GM12878 (cell line): Measurements from ENCODE around the gene ORM2. TPM values are rescaled to one million over a fixed set of nuclear protein-coding genes. Genes with fewer than 3 reads are reported as not detected.

Experiments
- ATAC-seq: fragments of 200-7000 bp; cut with Tn5 transposase; 3 replicates; pipeline ENCODE4 v1.9.1; 2020; ENCODE audit warnings: mild to moderate bottlenecking, moderate library complexity
- BruUV-seq: library from RNA; stranded (reverse); fragments of 400-500 nt; replicated peaks from 2 replicates; lab custom pipeline; 2021; lab: Mats Ljungman, UMichigan
- CTCF ChIA-PET: fragments of 300-600 bp; sonication (Branson Sonifier 250); formaldehyde crosslinking; extraction: SDS; loops from one replicate; lab custom pipeline; 2021; ENCODE audit warnings: inconsistent platforms; lab: Yijun Ruan, JAX
- POLR2A ChIA-PET: fragments of 350-600 bp; formaldehyde crosslinking; extraction: SDS; loops from one replicate; lab custom pipeline; 2021; ENCODE audit warnings: inconsistent platforms; lab: Charles Lee
- RAD21 ChIA-PET: fragments of 300-600 bp; sonication (Branson Sonifier 250); formaldehyde crosslinking; loops from one replicate; lab custom pipeline; 2023; ENCODE audit warnings: antibody characterized with exemption; ENCODE audit not compliant: unreplicated experiment; lab: Charles Lee
- SMC1A ChIA-PET: fragments of 300-600 bp; sonication (Branson Sonifier 250); formaldehyde crosslinking; loops from one replicate; lab custom pipeline; 2023; ENCODE audit not compliant: unreplicated experiment, uncharacterized antibody; lab: Charles Lee
- DNase-seq: peaks from one replicate; pipeline ENCODE4 v3.0.0-alpha.2; 2011; ENCODE audit warnings: low read depth, low spot score
- FAIRE-seq: peaks from 3 replicates; lab custom pipeline; 2011; peaks lifted over from hg19 to GRCh38; lab: Jason Lieb, UNC
- H2AFZ ChIP-seq: 2 replicates; pipeline ENCODE4 v1.6.0; 2011; ENCODE audit warnings: low read depth, low read length, control low read depth; ENCODE audit not compliant: control insufficient read depth
- H3K27ac ChIP-seq: 2 replicates; pipeline ENCODE4 v1.5.1; 2011; ENCODE audit warnings: control low read depth; ENCODE audit not compliant: control insufficient read depth, insufficient read depth
- H3K27me3 ChIP-seq, 2 experiments: replicated peaks in 1 of 2; 2 replicates each; pipeline versions ENCODE4 v1.6.0 to v1.6.1; 2011; ENCODE audit warnings: low read length in 1 of 2; ENCODE audit not compliant: control insufficient read depth in 2 of 2, insufficient read depth in 2 of 2
- H3K36me3 ChIP-seq, 2 experiments: 2 replicates each; pipeline ENCODE4 v1.5.1; 2011; ENCODE audit warnings: low read length in 1 of 2; ENCODE audit not compliant: control insufficient read depth in 2 of 2, insufficient read depth in 2 of 2
- H3K4me1 ChIP-seq: 2 replicates; pipeline ENCODE4 v1.6.1; 2011; ENCODE audit warnings: mild to moderate bottlenecking, low read length, moderate library complexity, mixed read lengths; ENCODE audit not compliant: control insufficient read depth, insufficient read depth
- H3K4me2 ChIP-seq: 2 replicates; pipeline ENCODE4 v1.6.0; 2011; ENCODE audit warnings: control low read depth; ENCODE audit not compliant: control insufficient read depth, insufficient read depth
- H3K4me3 ChIP-seq: fragments of 200-600 bp; sonication (generic); 2 replicates; pipeline ENCODE4 v1.5.1; 2016
- H3K79me2 ChIP-seq: 2 replicates; pipeline ENCODE4 v1.6.0; 2011; ENCODE audit warnings: low read length; ENCODE audit not compliant: control insufficient read depth, insufficient read depth
- H3K9ac ChIP-seq: 2 replicates; pipeline ENCODE4 v1.8.0; 2011; ENCODE audit warnings: low read length, control low read depth, mixed read lengths; ENCODE audit not compliant: control insufficient read depth, insufficient read depth
- H3K9me3 ChIP-seq: replicated peaks from 3 replicates; pipeline ENCODE4 v1.5.1; 2011; ENCODE audit warnings: mild to moderate bottlenecking, low read length; ENCODE audit not compliant: control insufficient read depth, insufficient read depth
- H4K20me1 ChIP-seq: 2 replicates; pipeline ENCODE4 v1.6.0; 2011; ENCODE audit not compliant: control insufficient read depth, insufficient read depth
- FOS ChIP-seq: IDR thresholded peaks from 3 replicates; pipeline ENCODE4 v1.6.1; 2011; ENCODE audit warnings: borderline replicate concordance; ENCODE audit not compliant: insufficient read length; ENCODE audit errors: extremely low read depth
- FOXM1 ChIP-seq: IDR thresholded peaks from 2 replicates; pipeline ENCODE4 v1.6.1; 2012; ENCODE audit warnings: low read depth, mild to moderate bottlenecking, inconsistent platforms, low read length, moderate library complexity
- JUND ChIP-seq: IDR thresholded peaks from 2 replicates; pipeline ENCODE4 v1.6.1; 2012; ENCODE audit warnings: low read depth, mild to moderate bottlenecking, low read length, improper control_type of control experiment, moderate library complexity
- LARP7 ChIP-seq: fragments of 450-650 bp; IDR thresholded peaks from 2 replicates; pipeline ENCODE4 v1.6.1; 2017; ENCODE audit warnings: mild to moderate bottlenecking
- TCF12 ChIP-seq: IDR thresholded peaks from 2 replicates; pipeline ENCODE4 v1.6.1; 2011; ENCODE audit warnings: low read depth, mild to moderate bottlenecking, low read length
- TCF3 ChIP-seq: IDR thresholded peaks from 2 replicates; pipeline ENCODE4 v1.6.1; 2012; ENCODE audit warnings: low read depth, mild to moderate bottlenecking, low read length, borderline replicate concordance; ENCODE audit not compliant: insufficient read depth
- WGBS: methylation state at CpG from one replicate; pipeline ENCODE4 v1.1.6; 2016; ENCODE audit warnings: low lambda C conversion rate; ENCODE audit not compliant: insufficient replicate concordance, insufficient coverage; ENCODE audit errors: missing lambda C conversion rate; 5-methylcytosine and 5-hydroxymethylcytosine counted together
- in situ Hi-C: fragments of 300-500 bp; cut with MboI; formaldehyde crosslinking; loops from 9 replicates; pipeline ENCODE4 v1.14.3; 2018; ENCODE audit warnings: mixed read lengths
- intact Hi-C: fragments of 100-400 bp; cut with micrococcal nuclease; formaldehyde crosslinking; loops from one replicate; pipeline ENCODE4 v1.14.2; 2022; ENCODE audit not compliant: unreplicated experiment
- polyA plus RNA-seq, 11 experiments: library from polyadenylated mRNA; depleted of rRNA in 4 of 11; unstranded in 6 of 11; stranded (reverse) in 5 of 11; fragments of >200 nt; fragmentation: Nextera tagmentation in 4 of 11; fragmentation: Illumina TruSeq in 1 of 11; extraction: Ambion mirVana in 4 of 11; extraction: Trizol in 1 of 11; gene quantifications; 1 replicate in 1 of 11; 2 replicates in 10 of 11; pipeline versions ENCODE4 v1.2.1 to v1.2.3, GENCODE V29; 2011 to 2016; ENCODE audit warnings: inconsistent platforms in 2 of 11, missing spikeins in 2 of 11, low read depth in 1 of 11
- total RNA-seq, 4 experiments: library from RNA; depleted of rRNA in 3 of 4; stranded (reverse); fragments of >200 nt in 3 of 4; fragmentation: Illumina TruSeq in 1 of 4; extraction: Trizol in 1 of 4; gene quantifications; 2 replicates each; pipeline versions ENCODE4 v1.2.1 to v1.2.3, GENCODE V29; 2013 to 2021

The ORM2 gene
- total and polyA plus RNA-seq, 10 of the 15 experiments (the other 5 are each of a cell fraction or from before 2014, with no cell fraction given): 0.64 TPM; not detected in 9

GRCh38 chr9:114289106-114289505, 40.6 kb upstream of the ORM2 start:
- DNase-seq (no peak), FAIRE-seq (no peak), ATAC-seq (no peak)
- intact Hi-C loops: no loop called here
- SMC1A ChIA-PET: interaction anchor here (0.5 kb wide), 1 partner anchor 1854 kb away, joined by 3 read pairs; no protein-coding TSS in a partner anchor
- RAD21 ChIA-PET: interaction anchor here (2.7 kb wide), 1 partner anchor 206 kb away, joined by 24 read pairs; no protein-coding TSS in a partner anchor
- H3K36me3 ChIP-seq: no peaks in the 10 kb centered on the region
- H3K79me2 ChIP-seq: no peaks in the 10 kb centered on the region
- H3K27me3 ChIP-seq: peaks cover 0 to 1% of the 10 kb centered on the region in 2 experiments; a peak in 1 of 4 replicates
- BruUV-seq: no TSS peak
- H3K27ac ChIP-seq: no peak overlapping the region
- 76% methylated on average over 9 of the region's 13 CpGs for WGBS
- CTCF ChIA-PET: interaction anchor here (2.6 kb wide), 1 partner anchor 9 kb away, joined by 18 read pairs; no protein-coding TSS in a partner anchor
- H3K4me2 ChIP-seq: no peak overlapping the region
- POLR2A ChIA-PET: no interaction called here
- no peak overlapping the region for H3K4me3 ChIP-seq
- H3K9ac ChIP-seq: no peak overlapping the region
- TF ChIP-seq JUND (no peak), TCF3 (no peak), FOXM1 (no peak), FOS (no peak), LARP7 (no peak), TCF12 (no peak)
- TF ChIP-seq, all 136 proteins: peak for 0
- Histone ChIP-seq H4K20me1 (0 out of 2 replicates have a peak, but pooled peaks cover 2% of the 10 kb centered on the region), H3K9me3 (no peaks in the 10 kb centered on the region), H2AFZ (no peak overlapping the region), H3K4me1 (no peaks in the 10 kb centered on the region)
- in situ Hi-C loops: loop anchor here (10.0 to 25.0 kb wide), 2 partner anchors 134 to 202 kb away; partner anchors contain the start of genes AMBP, COL27A1 and KIF12
